GM23248 (cell line): ENCODE results near the gene TNS3.

ENCODE experiments used
- EZH2 ChIP-seq: fragments of 200-600 bp; sonication (generic); IDR thresholded peaks from 2 replicates; pipeline ENCODE4 v1.6.1; 2018; ENCODE audit warnings: antibody characterized with exemption, mild to moderate bottlenecking; ENCODE audit not compliant: insufficient read depth, poor library complexity, severe bottlenecking
- EZH2phosphoT487 ChIP-seq: fragments of 200-600 bp; sonication (generic); IDR thresholded peaks from 2 replicates; pipeline ENCODE4 v1.6.1; 2018; ENCODE audit warnings: antibody characterized with exemption, moderate library complexity, mild to moderate bottlenecking, low read depth; ENCODE audit not compliant: insufficient read depth

- TF ChIP-seq EZH2phosphoT487 (no peak), EZH2 (no peak)
Measured at GRCh38 chr7:47601119-47601880, 19.4 kb upstream of the TNS3 start.
